ENCODE measurements around the gene SLC43A2. TPM values are rescaled to one million over a fixed set of nuclear protein-coding genes. Genes with fewer than 3 reads are reported as not detected.

SLC43A2 gene
- total and polyA plus RNA-seq, 2 of the 13 experiments (the other 11 are each of a cell fraction or from before 2014, with no cell fraction given): 7.3 to 20.0 TPM

GRCh38 chr17:1658100-1658499, 29.5 kb upstream of the SLC43A2 start:
- DNase-seq (ENCODE audit: low spot score) (no peak), ATAC-seq (no peak), FAIRE-seq (no peak)
- no peak overlapping the region for H2AFZ ChIP-seq (ENCODE audit: low read length)
- H3K36me3 ChIP-seq (replicated peaks in 1 of 2; ENCODE audit: control insufficient read depth in 1 of 2, insufficient read depth in 2 of 2, low read length in 2 of 2): peaks cover 56 to 85% of the 10 kb centered on the region in 2 experiments
- no peak overlapping the region for H3K27ac ChIP-seq (ENCODE audit: extremely low read length, insufficient read depth, low read length)
- H4K20me1 ChIP-seq (ENCODE audit: insufficient read depth, low read length): no peaks in the 10 kb centered on the region
- no peak overlapping the region for H3K4me3 ChIP-seq (replicated peaks in 1 of 3; ENCODE audit: insufficient read depth in 1 of 3, low read depth in 2 of 3, low read length in 3 of 3)
- intact Hi-C loops (cut with micrococcal nuclease; ENCODE audit: unreplicated experiment): no loop called here
- BruUV-seq (replicated peaks): no TSS peak
- H3K9ac ChIP-seq (ENCODE audit: insufficient read depth, low read depth, low read length): no peak overlapping the region
- H3K27me3 ChIP-seq (ENCODE audit: control insufficient read depth in 1 of 2, insufficient read depth in 2 of 2, low read length in 2 of 2): no peaks in the 10 kb centered on the region
- H3K4me1 ChIP-seq (ENCODE audit: insufficient read depth, low read length): no peaks in the 10 kb centered on the region
- no peaks in the 10 kb centered on the region for H3K9me3 ChIP-seq (ENCODE audit: low read length)
- no peak overlapping the region for H3K4me2 ChIP-seq (ENCODE audit: low read depth, low read length)
- 98% methylated on average over 9 of the region's 9 CpGs for WGBS (ENCODE audit: low lambda C conversion rate)
- POLR2A ChIA-PET: interaction anchor here (1.0 kb wide), 1 partner anchor 13 kb away, joined by 3 read pairs; no protein-coding TSS in a partner anchor
- H3K79me2 ChIP-seq (ENCODE audit: insufficient read depth, low read length): no peaks in the 10 kb centered on the region
- in situ Hi-C loops (cut with HindIII; ENCODE audit: extremely low pct_ligation_motif_present, low pct_unique_long_range_greater_than_20kb): no loop called here
- CTCF ChIA-PET (ENCODE audit: low intra/inter-chr PET ratio, low total read pairs): no interaction called here
- TF ChIP-seq NFE2 (CRISPR knock-in tag; IDR thresholded peaks at IDR 0.05) (no peak), ZNF709 (CRISPR knock-in tag; IDR thresholded peaks at IDR 0.05) (no peak), MED1 (CRISPR knock-in tag; IDR thresholded peaks at IDR 0.05) (no peak), ZBTB21 (CRISPR knock-in tag; IDR thresholded peaks at IDR 0.05) (no peak), RNF2 (conservative IDR thresholded peaks at IDR 0.05; ENCODE audit: low read depth) (no peak), ZNF660 (CRISPR knock-in tag; IDR thresholded peaks at IDR 0.05; ENCODE audit: borderline replicate concordance, low read depth) (no peak), ZNF12 (CRISPR knock-in tag; IDR thresholded peaks at IDR 0.05) (no peak), NONO (IDR thresholded peaks at IDR 0.05) (no peak), NONO (CRISPR knock-in tag; conservative IDR thresholded peaks at IDR 0.05) (no peak), ZNF142 (CRISPR knock-in tag; IDR thresholded peaks at IDR 0.05) (no peak), DZIP1 (CRISPR knock-in tag; IDR thresholded peaks at IDR 0.05) (no peak), REL (CRISPR knock-in tag; conservative IDR thresholded peaks at IDR 0.05) (no peak), ZBTB38 (CRISPR knock-in tag; IDR thresholded peaks at IDR 0.05) (no peak), HOXD1 (CRISPR knock-in tag; IDR thresholded peaks at IDR 0.05) (no peak), IRX3 (CRISPR knock-in tag; IDR thresholded peaks at IDR 0.05; ENCODE audit: borderline replicate concordance, low read depth) (no peak), FUBP1 (CRISPR knock-in tag; IDR thresholded peaks at IDR 0.05; ENCODE audit: borderline replicate concordance) (no peak), REXO4 (CRISPR knock-in tag; IDR thresholded peaks at IDR 0.05; ENCODE audit: borderline replicate concordance) (no peak)

Data from HepG2 (cell line).